Activated B cell treated with CpG ODN at 0.5 μM for 24 hours (primary cell): Measurements from ENCODE around the gene MPZL2. TPM values are rescaled to one million over a fixed set of nuclear protein-coding genes. Genes with fewer than 3 reads are reported as not detected.
"Not testable (repeated sequence)": the region's sequence is repeated elsewhere in the genome, so short reads cannot be mapped to it uniquely, and the experiment has no call there.

Experiments used
- ATAC-seq: fragments of 200-7000 bp; cut with Tn5 transposase; one replicate; pipeline ENCODE4 v1.10.0; 2021; ENCODE audit warnings: low read depth, mild to moderate bottlenecking, moderate library complexity
- CTCF ChIA-PET: fragments of 350-600 bp; sonication (Branson Sonifier 250); formaldehyde crosslinking; loops from one replicate; lab custom pipeline; 2021; ENCODE audit warnings: antibody characterized with exemption; lab: Charles Lee
- POLR2A ChIA-PET: fragments of 350-600 bp; sonication (Branson Sonifier 250); formaldehyde crosslinking; loops from one replicate; lab custom pipeline; 2021; ENCODE audit warnings: antibody characterized with exemption; lab: Charles Lee
- DNase-seq: peaks from one replicate; pipeline ENCODE4 v3.0.0; 2022
- H3K27ac Mint-ChIP-seq: one replicate; pipeline ENCODE4 v1.8.0; 2020; ENCODE audit warnings: mixed read lengths
- H3K27me3 Mint-ChIP-seq: one replicate; pipeline ENCODE4 v1.8.0; 2021; ENCODE audit warnings: mixed read lengths
- H3K36me3 Mint-ChIP-seq: one replicate; pipeline ENCODE4 v1.8.0; 2021; ENCODE audit warnings: low read depth, mixed read lengths
- H3K4me1 Mint-ChIP-seq: one replicate; pipeline ENCODE4 v1.8.0; 2021; ENCODE audit warnings: mixed read lengths
- H3K4me3 Mint-ChIP-seq: one replicate; pipeline ENCODE4 v1.8.0; 2020; ENCODE audit warnings: mild to moderate bottlenecking, mixed read lengths
- H3K9me3 Mint-ChIP-seq: one replicate; pipeline ENCODE4 v1.8.0; 2020; ENCODE audit warnings: mixed read lengths
- intact Hi-C: fragments of 100-400 bp; cut with micrococcal nuclease; formaldehyde crosslinking; loops from one replicate; pipeline ENCODE4 v1.15.1; 2024
- total RNA-seq: library from RNA; stranded (reverse); gene quantifications from 2 replicates; pipeline ENCODE4 v1.2.3, GENCODE V29; 2022
- TF ChIP-seq, protein P1 (sequence below): fragments of 200-600 bp; IDR thresholded peaks from one replicate; pipeline ENCODE4 v1.8.0; 2022; ENCODE audit warnings: antibody characterized with exemption, mild to moderate bottlenecking

Gene MPZL2
- total RNA-seq, 1 donor from 2014 or later, result not detected

DNA sequence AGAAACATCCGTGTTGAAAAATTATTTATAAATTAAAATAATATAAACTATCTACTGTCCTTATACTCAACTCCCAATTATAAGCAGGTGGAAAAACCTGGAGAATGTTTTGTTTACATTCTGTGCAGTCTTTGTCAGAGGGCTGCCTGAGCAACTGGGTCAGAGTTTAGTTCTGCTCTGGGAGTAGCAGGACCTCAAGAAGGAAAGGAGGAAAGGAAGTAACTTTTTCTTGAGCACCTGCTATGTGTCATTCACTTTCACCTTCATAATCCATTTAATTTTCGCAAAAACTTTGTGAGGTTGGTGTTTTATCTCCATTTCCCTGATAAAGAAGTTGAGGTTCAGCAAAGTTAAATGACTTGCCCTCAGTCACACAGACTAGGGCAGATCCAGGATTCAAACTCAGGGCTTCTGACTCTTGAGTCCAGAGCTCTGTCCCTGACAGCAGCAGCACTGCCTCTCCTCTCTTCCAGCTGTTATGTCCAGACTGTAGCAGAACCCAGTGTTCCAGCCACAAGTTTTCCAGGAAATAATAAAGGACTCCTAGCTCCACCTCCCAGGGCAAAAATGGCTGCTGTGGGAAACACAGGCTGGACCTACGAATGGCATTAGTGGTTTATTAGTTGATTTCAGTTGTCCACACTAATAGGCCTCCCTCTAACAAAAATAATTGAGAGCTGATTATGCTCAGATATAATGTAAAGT lies 46.8 kb upstream of the MPZL2 start:
- no peak overlapping the region for H3K4me3 Mint-ChIP-seq
- DNase-seq (no peak), ATAC-seq (no peak)
- ChIA-PET CTCF (interaction anchor here (1.2 kb wide), 1 partner anchor 15 kb away, joined by 4 read pairs; no protein-coding TSS in a partner anchor), POLR2A (no interaction called here)
- H3K4me1 Mint-ChIP-seq, result peaks cover 31% of the 10 kb centered on the region
- TF ChIP-seq, protein P1, sequence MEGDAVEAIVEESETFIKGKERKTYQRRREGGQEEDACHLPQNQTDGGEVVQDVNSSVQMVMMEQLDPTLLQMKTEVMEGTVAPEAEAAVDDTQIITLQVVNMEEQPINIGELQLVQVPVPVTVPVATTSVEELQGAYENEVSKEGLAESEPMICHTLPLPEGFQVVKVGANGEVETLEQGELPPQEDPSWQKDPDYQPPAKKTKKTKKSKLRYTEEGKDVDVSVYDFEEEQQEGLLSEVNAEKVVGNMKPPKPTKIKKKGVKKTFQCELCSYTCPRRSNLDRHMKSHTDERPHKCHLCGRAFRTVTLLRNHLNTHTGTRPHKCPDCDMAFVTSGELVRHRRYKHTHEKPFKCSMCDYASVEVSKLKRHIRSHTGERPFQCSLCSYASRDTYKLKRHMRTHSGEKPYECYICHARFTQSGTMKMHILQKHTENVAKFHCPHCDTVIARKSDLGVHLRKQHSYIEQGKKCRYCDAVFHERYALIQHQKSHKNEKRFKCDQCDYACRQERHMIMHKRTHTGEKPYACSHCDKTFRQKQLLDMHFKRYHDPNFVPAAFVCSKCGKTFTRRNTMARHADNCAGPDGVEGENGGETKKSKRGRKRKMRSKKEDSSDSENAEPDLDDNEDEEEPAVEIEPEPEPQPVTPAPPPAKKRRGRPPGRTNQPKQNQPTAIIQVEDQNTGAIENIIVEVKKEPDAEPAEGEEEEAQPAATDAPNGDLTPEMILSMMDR, result no peak
- no peaks in the 10 kb centered on the region for H3K27me3 Mint-ChIP-seq
- intact Hi-C loops, result no loop called here
- H3K9me3 Mint-ChIP-seq, result no peaks in the 10 kb centered on the region
- no peaks in the 10 kb centered on the region for H3K36me3 Mint-ChIP-seq
- H3K27ac Mint-ChIP-seq, result no peak overlapping the region

DNA sequence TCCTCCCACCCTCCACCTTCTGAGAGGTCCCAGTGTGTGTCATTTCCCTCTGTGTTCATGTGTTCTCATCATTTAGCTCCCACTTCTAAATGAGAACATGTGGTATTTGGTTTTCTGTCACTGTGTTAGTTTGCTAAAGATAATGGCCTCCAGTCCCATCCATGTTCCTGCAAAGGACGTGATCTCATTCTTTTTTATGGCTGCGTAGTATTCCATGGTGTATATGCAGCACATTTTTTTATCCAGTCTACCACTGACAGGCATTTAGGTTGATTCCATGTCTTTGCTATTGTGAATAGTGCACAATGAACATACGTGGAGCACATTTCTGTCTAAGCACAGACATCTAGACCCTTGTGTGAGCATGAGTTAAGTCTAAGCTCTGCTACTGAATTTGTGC lies 46.2 kb upstream of the MPZL2 start:
- ATAC-seq (no peak), DNase-seq (no peak)
- H3K36me3 Mint-ChIP-seq, result no peaks in the 10 kb centered on the region
- POLR2A ChIA-PET, result no interaction called here
- TF ChIP-seq, protein P1, result no peak
- H3K9me3 Mint-ChIP-seq, result no peaks in the 10 kb centered on the region
- H3K27me3 Mint-ChIP-seq, result no peaks in the 10 kb centered on the region
- H3K4me1 Mint-ChIP-seq, result peaks cover 27% of the 10 kb centered on the region
- CTCF ChIA-PET, result no interaction called here
- no peak overlapping the region for H3K27ac Mint-ChIP-seq
- intact Hi-C loops, result no loop called here
- H3K4me3 Mint-ChIP-seq, result no peak overlapping the region

DNA sequence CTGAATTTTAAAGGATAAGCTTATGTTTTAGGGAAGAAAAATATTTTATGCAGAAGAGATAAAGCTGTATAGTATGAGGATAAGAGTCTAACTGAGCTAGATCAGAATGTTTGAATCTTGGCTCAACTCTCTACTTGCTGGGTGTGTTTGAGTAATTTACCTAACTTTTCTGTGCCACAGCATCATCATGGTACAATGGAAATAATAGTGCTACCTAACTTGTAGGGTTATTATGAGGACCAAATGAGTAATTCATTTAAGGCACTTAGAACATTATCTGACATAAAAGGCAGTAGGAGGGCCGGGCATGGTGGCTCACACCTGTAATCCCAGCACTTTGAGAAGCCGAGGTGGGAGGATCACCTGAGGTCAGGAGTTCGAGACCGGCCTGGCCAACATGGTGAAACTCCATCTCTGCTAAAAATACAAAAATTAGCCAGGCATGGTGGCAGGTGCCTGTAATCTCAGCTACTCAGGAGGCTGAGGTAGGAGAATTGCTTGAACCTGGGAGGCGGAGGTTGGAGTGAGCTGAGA lies 45.0 kb upstream of the MPZL2 start:
- peaks cover 25% of the 10 kb centered on the region for H3K4me1 Mint-ChIP-seq
- H3K9me3 Mint-ChIP-seq, POLR2A ChIA-PET, H3K27ac Mint-ChIP-seq, intact Hi-C loops, ATAC-seq, H3K27me3 Mint-ChIP-seq, H3K36me3 Mint-ChIP-seq, DNase-seq, H3K4me3 Mint-ChIP-seq: not testable (repeated sequence)
- CTCF ChIA-PET, result interaction anchor here (0.6 kb wide), 1 partner anchor 111 kb away, joined by 3 read pairs; no protein-coding TSS in a partner anchor

DNA sequence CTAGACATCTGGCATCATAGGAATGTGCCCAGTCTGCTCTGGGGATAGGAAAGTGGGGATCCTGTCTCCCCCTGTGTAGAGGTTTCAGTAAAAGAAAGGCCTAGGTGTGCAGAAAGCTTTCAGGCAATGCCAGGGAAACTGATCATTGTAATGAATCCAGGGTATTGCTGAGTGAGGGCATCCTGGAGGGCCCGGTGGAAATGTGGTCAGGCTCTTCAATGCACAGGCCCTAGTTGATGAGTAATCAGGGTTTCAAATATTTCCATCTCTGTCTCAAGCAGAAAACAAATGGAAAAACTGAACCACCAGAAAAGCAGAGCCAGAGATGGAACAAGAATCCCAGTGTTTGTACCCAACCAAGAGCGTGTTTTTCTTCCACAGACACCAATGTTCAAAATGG lies 42.5 kb upstream of the MPZL2 start:
- peaks cover 6% of the 10 kb centered on the region for H3K27me3 Mint-ChIP-seq
- no peak overlapping the region for H3K27ac Mint-ChIP-seq
- H3K4me3 Mint-ChIP-seq, result no peak overlapping the region
- ATAC-seq (no peak), DNase-seq (no peak)
- ChIA-PET POLR2A (no interaction called here), CTCF (no interaction called here)
- H3K4me1 Mint-ChIP-seq, result peaks cover 7% of the 10 kb centered on the region
- no peaks in the 10 kb centered on the region for H3K9me3 Mint-ChIP-seq
- intact Hi-C loops, result no loop called here
- no peaks in the 10 kb centered on the region for H3K36me3 Mint-ChIP-seq
- TF ChIP-seq, protein P1, result no peak

DNA sequence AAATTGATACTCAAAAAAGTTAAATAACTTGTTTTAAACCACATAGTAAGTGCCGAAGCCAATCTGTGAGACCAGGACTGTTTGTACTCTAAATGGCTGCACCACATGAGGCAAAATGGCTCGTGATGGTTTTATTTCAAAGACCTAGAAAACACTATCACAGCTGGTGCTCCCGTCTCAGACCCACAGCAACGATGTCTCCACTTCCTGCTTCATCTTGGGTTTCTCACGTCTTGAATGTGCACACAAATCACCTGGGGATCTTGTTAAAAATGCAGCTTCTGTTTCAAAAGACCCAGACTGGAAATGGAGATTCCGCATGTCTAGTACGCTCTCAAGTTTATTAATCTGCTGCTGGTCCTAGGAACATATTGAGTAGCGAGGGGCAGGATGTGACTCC lies 41.6 kb upstream of the MPZL2 start:
- ChIA-PET CTCF (interaction anchor here (2.5 kb wide), 1 partner anchor 10 kb away, joined by 9 read pairs; no protein-coding TSS in a partner anchor), POLR2A (no interaction called here)
- intact Hi-C loops, result no loop called here
- no peaks in the 10 kb centered on the region for H3K9me3 Mint-ChIP-seq
- H3K27ac Mint-ChIP-seq, result no peak overlapping the region
- DNase-seq (no peak), ATAC-seq (no peak)
- TF ChIP-seq, protein P1, result no peak
- H3K4me3 Mint-ChIP-seq, result no peak overlapping the region
- peaks cover 7% of the 10 kb centered on the region for H3K4me1 Mint-ChIP-seq
- H3K27me3 Mint-ChIP-seq, result peaks cover 6% of the 10 kb centered on the region
- H3K36me3 Mint-ChIP-seq, result no peaks in the 10 kb centered on the region
